Measurements from ENCODE around the gene MT1M. TPM values are rescaled to one million over a fixed set of nuclear protein-coding genes. Genes with fewer than 3 reads are reported as not detected.

Gene MT1M
- total RNA-seq, 1 experiment from 2014 or later: 0.39 TPM

GRCh38 chr16:56628486-56629350 is 3.7 kb upstream of the MT1M start (continued):
- TF ChIP-seq ZBTB33 (IDR thresholded peaks at IDR 0.05; ENCODE audit: extremely low read depth, insufficient replicate concordance, low read length) (no peak), MAX (IDR thresholded peaks at IDR 0.05) (no peak), ZFX (IDR thresholded peaks at IDR 0.05) (no peak)

DNA sequence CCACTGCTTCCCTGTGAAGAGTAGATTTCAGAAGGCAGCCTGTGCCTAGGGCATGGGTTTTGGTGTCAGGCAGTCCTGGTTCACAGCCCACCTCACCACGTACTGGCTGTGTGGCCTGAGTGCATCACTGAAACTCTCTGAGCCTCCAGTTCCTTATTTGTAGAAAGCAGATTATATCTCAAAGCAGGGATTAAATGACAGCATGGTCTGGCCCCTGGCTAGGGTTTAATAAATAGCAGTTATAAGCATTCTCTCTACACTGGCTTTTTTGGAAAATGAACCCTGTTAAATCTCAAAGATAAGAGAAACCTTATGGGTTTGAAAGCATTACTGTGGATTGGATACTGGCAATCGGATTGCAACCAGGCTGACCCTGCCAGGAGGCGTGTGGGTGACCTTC is 2.9 kb upstream of the MT1M start:
- H3K9me3 ChIP-seq (ENCODE audit: control insufficient read depth in 1 of 2, insufficient read depth in 1 of 2, low read depth in 1 of 2, low read length in 2 of 2): no peaks in the 10 kb centered on the region
- BruUV-seq (replicated peaks): no TSS peak
- no peak overlapping the region for H3K9ac ChIP-seq (ENCODE audit: low read length)
- peaks cover 12% of the 10 kb centered on the region for H3K79me2 ChIP-seq (ENCODE audit: insufficient read depth, low read length)
- H3K4me2 ChIP-seq (ENCODE audit: low read length): no peak overlapping the region
- ChIA-PET CTCF (interaction anchor here (1.0 to 2.1 kb wide), 3 partner anchors 13 to 29 kb away, joined by 3 to 11 read pairs (median 3); partner anchors contain the start of gene MT2A), POLR2A (interaction anchor here (1.5 to 9.4 kb wide), 2 partner anchors 14 to 19 kb away, joined by 6 to 344 read pairs; partner anchors contain the start of gene MT2A), RAD21 (ENCODE audit: low non-redundant PET in 1 of 2, low total read pairs in 2 of 2, uncharacterized antibody in 2 of 2, unreplicated experiment in 2 of 2) (no interaction called here)
- TF ChIP-seq TCF7L2 (IDR thresholded peaks at IDR 0.05; ENCODE audit: borderline replicate concordance, extremely low read depth, insufficient read depth, insufficient read length) (no peak), RAD21 (IDR thresholded peaks at IDR 0.05; ENCODE audit: low read depth) (no peak), EGR1 (IDR thresholded peaks at IDR 0.05; ENCODE audit: low read depth) (no peak), MAX (IDR thresholded peaks at IDR 0.05) (no peak), REST (IDR thresholded peaks at IDR 0.05; ENCODE audit: low read depth) (no peak)
- H3K4me3 ChIP-seq (replicated peaks in 1 of 2; ENCODE audit: low read depth in 1 of 2, low read length in 2 of 2): no peak overlapping the region
- intact Hi-C loops (cut with micrococcal nuclease): loop anchor here (5.0 kb wide), 1 partner anchor 53 kb away; the partner anchor contains the start of gene MT1X
- no peaks in the 10 kb centered on the region for H4K20me1 ChIP-seq (ENCODE audit: insufficient read depth)
- no peaks in the 10 kb centered on the region for H3K27me3 ChIP-seq (ENCODE audit: insufficient read depth, low read length)
- ATAC-seq: no peak
- H2AFZ ChIP-seq (ENCODE audit: low read depth, low read length, poor library complexity, severe bottlenecking): no peak overlapping the region
- no peak overlapping the region for H3K27ac ChIP-seq (ENCODE audit: low read depth, low read length)
- no peak for DNase-seq (ENCODE audit: low read depth, low spot score)
- H3K9me2 ChIP-seq (ENCODE audit: insufficient read depth): no peaks in the 10 kb centered on the region
- H3K4me1 ChIP-seq (ENCODE audit: control insufficient read depth in 1 of 2, insufficient read depth in 2 of 2, low read length in 2 of 2): peaks cover 9 to 46% of the 10 kb centered on the region in 2 experiments
- no peaks in the 10 kb centered on the region for H3K36me3 ChIP-seq (ENCODE audit: control insufficient read depth in 1 of 2, insufficient read depth in 2 of 2, low read length in 2 of 2)
